HEK293T (cell line): ENCODE results near the gene RGL3.
"Not testable (repeated sequence)": the region's sequence is repeated elsewhere in the genome, so short reads cannot be mapped to it uniquely, and the experiment has no call there.

Source experiments
- CTCF ChIA-PET: fragments of 350-600 bp; formaldehyde crosslinking; extraction: SDS; loops from one replicate; lab custom pipeline; 2021; ENCODE audit warnings: antibody characterized with exemption, inconsistent platforms; lab: Yijun Ruan, JAX
- POLR2A ChIA-PET: fragments of 350-600 bp; formaldehyde crosslinking; extraction: SDS; loops from one replicate; lab custom pipeline; 2020; ENCODE audit warnings: antibody characterized with exemption, inconsistent platforms; lab: Yijun Ruan, JAX
- DNase-seq: peaks from one replicate; pipeline ENCODE4 v3.0.0; 2012; ENCODE audit warnings: mixed read lengths; ENCODE audit errors: extremely low spot score
- ARNT ChIP-seq: fragments of 450-650 bp; IDR thresholded peaks from 2 replicates; pipeline ENCODE4 v1.6.1; 2017; ENCODE audit warnings: mild to moderate bottlenecking
- BHLHE40 ChIP-seq: fragments of 450-650 bp; IDR thresholded peaks from 2 replicates; pipeline ENCODE4 v1.6.1; 2016; ENCODE audit warnings: mild to moderate bottlenecking, moderate library complexity, borderline replicate concordance
- CTBP1 ChIP-seq: fragments of 450-650 bp; IDR thresholded peaks from 2 replicates; pipeline ENCODE4 v1.6.1; 2016; ENCODE audit warnings: borderline replicate concordance
- ELF4 ChIP-seq: fragments of 450-650 bp; IDR thresholded peaks from 2 replicates; pipeline ENCODE4 v1.6.1; 2017; ENCODE audit warnings: antibody characterized with exemption
- FOXA1 ChIP-seq: fragments of 450-650 bp; IDR thresholded peaks from 2 replicates; pipeline ENCODE4 v1.6.1; 2016; ENCODE audit warnings: mild to moderate bottlenecking
- FOXK2 ChIP-seq: fragments of 450-650 bp; IDR thresholded peaks from 2 replicates; pipeline ENCODE4 v1.6.1; 2016; ENCODE audit warnings: mild to moderate bottlenecking
- FOXM1 ChIP-seq: fragments of 450-650 bp; IDR thresholded peaks from 2 replicates; pipeline ENCODE4 v1.6.1; 2017; ENCODE audit warnings: mild to moderate bottlenecking, borderline replicate concordance
- HDGF ChIP-seq: fragments of 450-650 bp; IDR thresholded peaks from 2 replicates; pipeline ENCODE4 v1.6.1; 2017; ENCODE audit warnings: antibody characterized with exemption, borderline replicate concordance
- L3MBTL2 ChIP-seq: fragments of 450-650 bp; conservative IDR thresholded peaks from 2 replicates; pipeline ENCODE4 v1.6.1; 2016; ENCODE audit warnings: mild to moderate bottlenecking
- LEF1 ChIP-seq: fragments of 450-650 bp; IDR thresholded peaks from 2 replicates; pipeline ENCODE4 v1.6.1; 2017; ENCODE audit warnings: mild to moderate bottlenecking, borderline replicate concordance
- NFRKB ChIP-seq: fragments of 450-650 bp; IDR thresholded peaks from 2 replicates; pipeline ENCODE4 v1.6.1; 2016; ENCODE audit warnings: mild to moderate bottlenecking, moderate library complexity
- SP1 ChIP-seq: fragments of 450-650 bp; IDR thresholded peaks from 2 replicates; pipeline ENCODE4 v1.6.1; 2017
- SUZ12 ChIP-seq: fragments of 450-650 bp; IDR thresholded peaks from 2 replicates; pipeline ENCODE4 v1.6.1; 2016; ENCODE audit warnings: mild to moderate bottlenecking
- TARDBP ChIP-seq: fragments of 450-650 bp; IDR thresholded peaks from 2 replicates; pipeline ENCODE4 v1.6.1; 2016
- ZNF384 ChIP-seq: fragments of 450-650 bp; IDR thresholded peaks from 2 replicates; pipeline ENCODE4 v1.6.1; 2016
- TF ChIP-seq, protein P1 (sequence below): fragments of 450-650 bp; IDR thresholded peaks from 2 replicates; pipeline ENCODE4 v1.6.1; 2016

The RGL3 gene

DNA sequence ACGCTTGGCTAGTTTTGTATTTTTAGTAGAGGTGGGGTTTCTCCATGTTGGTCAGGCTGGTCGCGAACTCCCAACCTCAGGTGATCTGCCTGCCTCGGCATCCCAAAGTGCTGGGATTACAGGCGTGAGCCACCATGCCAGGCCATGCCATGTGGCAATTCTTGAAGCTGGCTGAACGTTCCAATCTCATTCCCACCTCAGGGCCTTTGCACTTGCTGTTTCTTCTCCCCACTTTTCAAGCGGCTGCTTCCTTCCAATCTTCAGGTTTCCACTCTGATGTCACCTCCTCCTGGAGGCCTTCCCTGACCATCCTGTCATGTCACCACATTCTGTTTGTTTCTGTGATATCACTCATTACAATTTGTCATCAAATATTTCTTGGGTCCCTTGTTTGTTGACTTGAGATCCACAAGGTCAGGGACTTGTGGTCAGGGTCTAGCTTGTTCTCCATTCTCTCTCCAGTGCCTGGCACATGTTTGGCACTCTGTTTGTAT lies 39.2 kb downstream of the RGL3 start:
- POLR2A ChIA-PET = interaction anchor here (2.3 kb wide), 1 partner anchor 33 kb away, joined by 12 read pairs; the partner anchor contains the start of genes CCDC159 and TMEM205
- no peak for DNase-seq
- TF ChIP-seq FOXK2 = no peak
- no peak for TF ChIP-seq CTBP1
- CTCF ChIA-PET = no interaction called here

DNA sequence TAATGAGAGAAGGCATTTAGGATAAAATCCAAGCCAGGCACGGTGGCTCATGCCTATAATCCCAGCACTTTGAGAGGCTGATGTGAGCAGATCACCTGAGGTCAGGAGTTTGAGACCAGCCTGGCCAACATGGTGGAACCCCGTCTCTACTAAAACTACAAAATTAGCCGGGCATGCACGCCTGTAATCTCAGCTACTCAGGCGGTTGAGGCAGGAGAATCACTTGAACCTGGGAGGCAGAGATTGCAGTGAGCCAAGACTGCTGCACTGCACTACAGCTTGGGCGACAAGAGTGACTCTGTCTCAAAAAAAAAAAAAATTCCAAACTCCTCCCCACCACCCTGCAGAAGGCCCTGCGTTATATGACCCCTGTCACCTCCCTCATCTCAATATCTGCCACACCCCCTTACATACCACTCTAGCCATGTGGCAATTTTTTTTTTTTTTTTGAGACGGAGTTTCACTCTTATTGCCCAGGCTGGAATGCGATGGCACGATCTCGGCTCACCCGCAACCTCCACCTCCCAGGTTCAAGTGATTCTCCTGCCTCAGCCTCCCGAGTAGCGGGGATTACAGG lies 39.8 kb downstream of the RGL3 start:
- DNase-seq, CTCF ChIA-PET: not testable (repeated sequence)
- TF ChIP-seq ZNF384 = 0 out of 2 replicates have a peak, but pooled peaks have one; percentile 20
- POLR2A ChIA-PET = interaction anchor here (2.3 kb wide), 1 partner anchor 33 kb away, joined by 12 read pairs; the partner anchor contains the start of genes CCDC159 and TMEM205

DNA sequence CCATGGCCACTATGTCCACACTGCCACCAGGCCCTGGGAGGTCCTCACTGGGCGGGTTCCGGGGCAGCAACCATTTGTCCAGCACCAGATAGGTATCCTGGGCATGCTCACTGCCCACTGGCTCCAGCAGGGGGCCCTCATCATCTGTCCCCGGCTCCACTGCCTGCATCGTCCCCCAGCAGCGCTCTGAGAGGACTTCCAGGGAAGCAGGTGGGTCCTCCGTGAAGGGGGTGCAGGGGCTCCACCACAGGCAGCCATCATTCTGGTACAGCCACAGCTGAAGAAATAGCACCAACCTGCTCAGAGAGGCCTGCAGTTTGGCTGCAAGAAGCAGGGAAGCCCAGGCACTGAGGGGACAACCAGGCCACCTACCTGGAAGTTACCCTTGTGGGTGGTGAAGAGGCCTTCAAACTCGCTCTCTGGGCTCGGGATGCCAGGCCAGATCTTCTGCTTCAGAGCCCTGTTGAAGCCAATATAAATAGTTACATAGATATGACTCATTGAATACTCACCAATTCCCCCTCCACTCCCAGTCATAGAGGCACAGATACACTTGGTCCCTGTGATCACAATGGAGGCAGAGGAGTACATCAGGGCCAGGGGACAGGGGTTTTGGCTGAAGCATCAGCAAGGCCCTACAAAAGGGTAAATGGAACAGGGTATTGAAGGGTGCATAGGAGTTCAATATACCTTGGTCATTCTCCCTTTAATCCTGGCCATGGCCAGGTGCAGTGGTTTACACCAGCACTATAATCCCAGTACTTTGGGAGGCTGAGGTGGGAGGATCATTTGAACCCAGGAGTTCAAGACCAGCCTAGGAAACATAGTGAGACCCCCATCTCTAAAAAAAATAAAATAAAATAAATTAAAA lies 40.6 kb downstream of the RGL3 start:
- TF ChIP-seq, protein P1, sequence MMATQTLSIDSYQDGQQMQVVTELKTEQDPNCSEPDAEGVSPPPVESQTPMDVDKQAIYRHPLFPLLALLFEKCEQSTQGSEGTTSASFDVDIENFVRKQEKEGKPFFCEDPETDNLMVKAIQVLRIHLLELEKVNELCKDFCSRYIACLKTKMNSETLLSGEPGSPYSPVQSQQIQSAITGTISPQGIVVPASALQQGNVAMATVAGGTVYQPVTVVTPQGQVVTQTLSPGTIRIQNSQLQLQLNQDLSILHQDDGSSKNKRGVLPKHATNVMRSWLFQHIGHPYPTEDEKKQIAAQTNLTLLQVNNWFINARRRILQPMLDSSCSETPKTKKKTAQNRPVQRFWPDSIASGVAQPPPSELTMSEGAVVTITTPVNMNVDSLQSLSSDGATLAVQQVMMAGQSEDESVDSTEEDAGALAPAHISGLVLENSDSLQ = no peak
- TF ChIP-seq CTBP1 (no peak), NFRKB (no peak), ZNF384 (no peak), L3MBTL2 (no peak), ARNT (no peak), SUZ12 (no peak), SP1 (no peak), ELF4 (no peak), LEF1 (no peak), FOXM1 (no peak), BHLHE40 (no peak), FOXK2 (no peak), TARDBP (no peak), HDGF (no peak), FOXA1 (no peak)
- ChIA-PET POLR2A (interaction anchor here (1.6 kb wide), 1 partner anchor 34 kb away, joined by 3 read pairs; no protein-coding TSS in a partner anchor), CTCF (interaction anchor here (0.7 to 2.3 kb wide), 4 partner anchors 11 to 104 kb away, joined by 3 to 13 read pairs (median 6); no protein-coding TSS in a partner anchor)
- no peak for DNase-seq

- CTCF ChIA-PET = interaction anchor here (0.5 to 2.3 kb wide), 10 partner anchors 10 to 249 kb away, joined by 3 to 13 read pairs (median 4); partner anchors contain the start of genes ODAD3 and PRKCSH
- POLR2A ChIA-PET = interaction anchor here (1.6 to 1.7 kb wide), 2 partner anchors 33 to 38 kb away, joined by 3 to 5 read pairs; partner anchors contain the start of gene RAB3D
- DNase-seq = no peak
- no peak for TF ChIP-seq HDGF
- TF ChIP-seq SP1 = no peak
- TF ChIP-seq, protein P1 = no peak
- TF ChIP-seq SUZ12 = no peak
- no peak for TF ChIP-seq FOXA1
- TF ChIP-seq LEF1 = no peak
- TF ChIP-seq ZNF384 = no peak
- TF ChIP-seq FOXM1 = no peak
- TF ChIP-seq ELF4 = no peak
- TF ChIP-seq FOXK2 = no peak
- TF ChIP-seq TARDBP = no peak
- no peak for TF ChIP-seq L3MBTL2
- TF ChIP-seq ARNT = no peak
- TF ChIP-seq CTBP1 = no peak
- TF ChIP-seq BHLHE40 = no peak
- no peak for TF ChIP-seq NFRKB
These were observed 41.4 kb downstream of the RGL3 start for GRCh38 chr19:11377756-11378155.

DNA sequence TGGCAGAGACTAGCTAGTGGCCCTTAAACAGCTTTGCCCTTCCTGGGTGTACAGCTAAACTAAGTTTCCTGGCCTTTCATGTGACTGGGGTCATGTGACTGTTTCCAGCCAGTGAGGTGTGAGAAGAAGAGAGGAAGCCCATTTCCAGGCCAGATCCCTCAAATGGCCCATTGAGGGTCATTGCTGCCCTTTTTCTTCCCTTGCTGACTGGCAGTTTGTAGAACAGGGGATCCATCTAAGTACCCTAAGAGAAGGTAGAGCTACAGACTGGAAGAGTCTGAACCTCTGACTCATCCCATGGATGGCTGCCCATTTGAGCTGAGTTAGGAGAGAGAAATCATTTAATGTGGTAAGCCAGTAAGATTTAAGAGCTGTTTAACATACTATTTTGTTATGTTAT lies 41.9 kb downstream of the RGL3 start:
- POLR2A ChIA-PET = interaction anchor here (1.0 to 1.7 kb wide), 4 partner anchors 16 to 72 kb away, joined by 3 to 5 read pairs (median 4); partner anchors contain the start of gene RAB3D
- no peak for DNase-seq
- CTCF ChIA-PET = interaction anchor here (0.5 to 2.3 kb wide), 9 partner anchors 19 to 249 kb away, joined by 3 to 13 read pairs (median 4); partner anchors contain the start of genes ODAD3 and PRKCSH
- TF ChIP-seq L3MBTL2 (no peak), HDGF (no peak), ELF4 (no peak), FOXM1 (no peak), ZNF384 (no peak), FOXK2 (no peak), SUZ12 (no peak), ARNT (no peak), LEF1 (no peak), BHLHE40 (no peak), FOXA1 (no peak), TARDBP (no peak), CTBP1 (no peak), SP1 (no peak), NFRKB (no peak)
- TF ChIP-seq, protein P1 = no peak
